Measurements from ENCODE around the gene IQGAP2.

IQGAP2 gene

DNA sequence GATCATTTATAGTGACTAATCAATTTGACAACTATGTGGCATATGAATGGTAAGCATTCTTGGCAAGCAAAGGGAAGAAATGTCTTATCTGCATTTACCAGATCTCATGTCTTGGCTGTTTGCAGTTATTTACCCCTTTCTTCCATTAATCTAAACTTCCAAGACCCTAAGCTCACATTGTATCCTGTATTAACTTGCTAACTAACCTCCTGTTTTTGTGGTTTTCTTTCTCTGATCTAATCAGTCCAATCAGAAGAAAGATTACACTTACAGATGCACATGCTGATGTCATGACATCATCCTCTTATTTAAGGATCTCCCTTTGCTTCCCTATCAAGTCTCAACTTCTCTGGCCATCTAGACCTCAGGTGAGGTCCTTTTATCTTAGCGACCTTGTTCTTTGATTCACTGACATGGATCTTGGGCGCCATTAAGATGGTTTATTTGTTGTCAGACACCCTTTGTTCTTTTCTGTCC lies 124.6 kb downstream of the IQGAP2 start (continued):
- TF ChIP-seq, protein P1, sequence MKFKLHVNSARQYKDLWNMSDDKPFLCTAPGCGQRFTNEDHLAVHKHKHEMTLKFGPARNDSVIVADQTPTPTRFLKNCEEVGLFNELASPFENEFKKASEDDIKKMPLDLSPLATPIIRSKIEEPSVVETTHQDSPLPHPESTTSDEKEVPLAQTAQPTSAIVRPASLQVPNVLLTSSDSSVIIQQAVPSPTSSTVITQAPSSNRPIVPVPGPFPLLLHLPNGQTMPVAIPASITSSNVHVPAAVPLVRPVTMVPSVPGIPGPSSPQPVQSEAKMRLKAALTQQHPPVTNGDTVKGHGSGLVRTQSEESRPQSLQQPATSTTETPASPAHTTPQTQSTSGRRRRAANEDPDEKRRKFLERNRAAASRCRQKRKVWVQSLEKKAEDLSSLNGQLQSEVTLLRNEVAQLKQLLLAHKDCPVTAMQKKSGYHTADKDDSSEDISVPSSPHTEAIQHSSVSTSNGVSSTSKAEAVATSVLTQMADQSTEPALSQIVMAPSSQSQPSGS (tag by site-specific recombination; IDR thresholded peaks at IDR 0.05; ENCODE audit: low read depth), result peak; percentile 93
- TF ChIP-seq ZNF2 (tag by site-specific recombination; IDR thresholded peaks at IDR 0.05), result no peak
- no peak for TF ChIP-seq ZNF140 (tag by site-specific recombination; IDR thresholded peaks at IDR 0.05)
- TF ChIP-seq SP2 (tag by site-specific recombination; IDR thresholded peaks at IDR 0.05), result no peak
- no peak for TF ChIP-seq ZNF433 (tag by site-specific recombination; IDR thresholded peaks at IDR 0.05; ENCODE audit: low read depth)
- no peak for TF ChIP-seq KLF8 (tag by site-specific recombination; IDR thresholded peaks at IDR 0.05)
- no peak for TF ChIP-seq ZFP41 (tag by site-specific recombination; IDR thresholded peaks at IDR 0.05; ENCODE audit: borderline replicate concordance)
- no peak for TF ChIP-seq ZNF792 (tag by site-specific recombination; IDR thresholded peaks at IDR 0.05)
- TF ChIP-seq ZBTB20 (tag by site-specific recombination; IDR thresholded peaks at IDR 0.05), result no peak
- TF ChIP-seq, protein P2, sequence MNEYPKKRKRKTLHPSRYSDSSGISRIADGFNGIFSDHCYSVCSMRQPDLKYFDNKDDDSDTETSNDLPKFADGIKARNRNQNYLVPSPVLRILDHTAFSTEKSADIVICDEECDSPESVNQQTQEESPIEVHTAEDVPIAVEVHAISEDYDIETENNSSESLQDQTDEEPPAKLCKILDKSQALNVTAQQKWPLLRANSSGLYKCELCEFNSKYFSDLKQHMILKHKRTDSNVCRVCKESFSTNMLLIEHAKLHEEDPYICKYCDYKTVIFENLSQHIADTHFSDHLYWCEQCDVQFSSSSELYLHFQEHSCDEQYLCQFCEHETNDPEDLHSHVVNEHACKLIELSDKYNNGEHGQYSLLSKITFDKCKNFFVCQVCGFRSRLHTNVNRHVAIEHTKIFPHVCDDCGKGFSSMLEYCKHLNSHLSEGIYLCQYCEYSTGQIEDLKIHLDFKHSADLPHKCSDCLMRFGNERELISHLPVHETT (tag by site-specific recombination; IDR thresholded peaks at IDR 0.05), result no peak
- TF ChIP-seq KLF10 (tag by site-specific recombination; IDR thresholded peaks at IDR 0.05), result no peak
- TF ChIP-seq ZNF571 (tag by site-specific recombination; IDR thresholded peaks at IDR 0.05), result no peak
- TF ChIP-seq ZNF555 (tag by site-specific recombination; conservative IDR thresholded peaks at IDR 0.05), result no peak
- TF ChIP-seq ZNF292 (tag by site-specific recombination; IDR thresholded peaks at IDR 0.05; ENCODE audit: borderline replicate concordance, low read depth), result no peak
- no peak for TF ChIP-seq ZNF138 (tag by site-specific recombination; IDR thresholded peaks at IDR 0.05; ENCODE audit: borderline replicate concordance)
- peak; percentile 41; the same call in 1 of the 2 replicates for TF ChIP-seq ZNF629 (tag by site-specific recombination; IDR thresholded peaks at IDR 0.05)
- TF ChIP-seq, protein P3, sequence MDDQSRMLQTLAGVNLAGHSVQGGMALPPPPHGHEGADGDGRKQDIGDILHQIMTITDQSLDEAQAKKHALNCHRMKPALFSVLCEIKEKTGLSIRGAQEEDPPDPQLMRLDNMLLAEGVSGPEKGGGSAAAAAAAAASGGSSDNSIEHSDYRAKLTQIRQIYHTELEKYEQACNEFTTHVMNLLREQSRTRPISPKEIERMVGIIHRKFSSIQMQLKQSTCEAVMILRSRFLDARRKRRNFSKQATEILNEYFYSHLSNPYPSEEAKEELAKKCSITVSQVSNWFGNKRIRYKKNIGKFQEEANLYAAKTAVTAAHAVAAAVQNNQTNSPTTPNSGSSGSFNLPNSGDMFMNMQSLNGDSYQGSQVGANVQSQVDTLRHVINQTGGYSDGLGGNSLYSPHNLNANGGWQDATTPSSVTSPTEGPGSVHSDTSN (CRISPR knock-in tag; IDR thresholded peaks at IDR 0.05), result no peak
- TF ChIP-seq, protein P4, sequence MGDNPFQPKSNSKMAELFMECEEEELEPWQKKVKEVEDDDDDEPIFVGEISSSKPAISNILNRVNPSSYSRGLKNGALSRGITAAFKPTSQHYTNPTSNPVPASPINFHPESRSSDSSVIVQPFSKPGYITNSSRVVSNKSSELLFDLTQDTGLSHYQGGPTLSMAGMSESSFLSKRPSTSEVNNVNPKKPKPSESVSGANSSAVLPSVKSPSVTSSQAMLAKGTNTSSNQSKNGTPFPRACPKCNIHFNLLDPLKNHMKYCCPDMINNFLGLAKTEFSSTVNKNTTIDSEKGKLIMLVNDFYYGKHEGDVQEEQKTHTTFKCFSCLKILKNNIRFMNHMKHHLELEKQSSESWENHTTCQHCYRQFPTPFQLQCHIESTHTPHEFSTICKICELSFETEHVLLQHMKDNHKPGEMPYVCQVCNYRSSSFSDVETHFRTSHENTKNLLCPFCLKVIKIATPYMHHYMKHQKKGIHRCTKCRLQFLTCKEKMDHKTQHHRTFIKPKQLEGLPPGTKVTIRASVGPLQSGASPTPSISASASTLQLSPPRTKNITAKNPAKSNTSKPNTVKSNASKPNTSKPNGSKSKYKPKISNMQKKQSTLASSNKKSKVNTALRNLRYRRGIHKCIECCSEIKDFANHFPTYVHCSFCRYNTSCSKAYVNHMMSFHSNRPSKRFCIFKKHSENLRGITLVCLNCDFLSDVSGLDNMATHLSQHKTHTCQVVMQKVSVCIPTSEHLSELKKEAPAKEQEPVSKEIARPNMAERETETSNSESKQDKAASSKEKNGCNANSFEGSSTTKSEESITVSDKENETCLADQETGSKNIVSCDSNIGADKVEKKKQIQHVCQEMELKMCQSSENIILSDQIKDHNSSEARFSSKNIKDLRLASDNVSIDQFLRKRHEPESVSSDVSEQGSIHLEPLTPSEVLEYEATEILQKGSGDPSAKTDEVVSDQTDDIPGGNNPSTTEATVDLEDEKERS (tag by site-specific recombination; IDR thresholded peaks at IDR 0.05), result no peak
- no peak for TF ChIP-seq ZNF169 (tag by site-specific recombination; IDR thresholded peaks at IDR 0.05)
- TF ChIP-seq, protein P5, sequence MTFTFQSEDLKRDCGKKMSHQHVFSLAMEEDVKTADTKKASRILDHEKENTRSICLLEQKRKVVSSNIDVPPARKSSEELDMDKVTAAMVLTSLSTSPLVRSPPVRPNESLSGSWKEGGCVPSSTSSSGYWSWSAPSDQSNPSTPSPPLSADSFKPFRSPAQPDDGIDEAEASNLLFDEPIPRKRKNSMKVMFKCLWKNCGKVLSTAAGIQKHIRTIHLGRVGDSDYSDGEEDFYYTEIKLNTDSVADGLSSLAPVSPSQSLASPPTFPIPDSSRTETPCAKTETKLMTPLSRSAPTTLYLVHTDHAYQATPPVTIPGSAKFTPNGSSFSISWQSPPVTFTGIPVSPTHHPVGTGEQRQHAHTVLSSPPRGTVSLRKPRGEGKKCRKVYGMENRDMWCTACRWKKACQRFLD (tag by site-specific recombination; IDR thresholded peaks at IDR 0.05), result no peak
- no peak for TF ChIP-seq YY1 (tag by site-specific recombination; IDR thresholded peaks at IDR 0.05)
- TF ChIP-seq MZF1 (tag by site-specific recombination; IDR thresholded peaks at IDR 0.05; ENCODE audit: borderline replicate concordance), result no peak
- TF ChIP-seq ZNF366 (tag by site-specific recombination; conservative IDR thresholded peaks at IDR 0.05), result peak; percentile 58
- TF ChIP-seq GLIS1 (tag by site-specific recombination; IDR thresholded peaks at IDR 0.05), result no peak
- no peak for TF ChIP-seq ZNF214 (tag by site-specific recombination; IDR thresholded peaks at IDR 0.05; ENCODE audit: borderline replicate concordance)
- TF ChIP-seq ZFHX2 (tag by site-specific recombination; conservative IDR thresholded peaks at IDR 0.05), result no peak
- TF ChIP-seq HOXC10 (CRISPR knock-in tag; IDR thresholded peaks at IDR 0.05), result no peak
- no peak for TF ChIP-seq ZNF473 (tag by site-specific recombination; IDR thresholded peaks at IDR 0.05)
- TF ChIP-seq ZNF157 (tag by site-specific recombination; IDR thresholded peaks at IDR 0.05), result no peak
- TF ChIP-seq ZNF501 (tag by site-specific recombination; IDR thresholded peaks at IDR 0.05), result 0 out of 2 replicates have a peak, but pooled peaks have one; percentile 25
- no peak for TF ChIP-seq ZNF10 (tag by site-specific recombination; IDR thresholded peaks at IDR 0.05)
- TF ChIP-seq, protein P6, sequence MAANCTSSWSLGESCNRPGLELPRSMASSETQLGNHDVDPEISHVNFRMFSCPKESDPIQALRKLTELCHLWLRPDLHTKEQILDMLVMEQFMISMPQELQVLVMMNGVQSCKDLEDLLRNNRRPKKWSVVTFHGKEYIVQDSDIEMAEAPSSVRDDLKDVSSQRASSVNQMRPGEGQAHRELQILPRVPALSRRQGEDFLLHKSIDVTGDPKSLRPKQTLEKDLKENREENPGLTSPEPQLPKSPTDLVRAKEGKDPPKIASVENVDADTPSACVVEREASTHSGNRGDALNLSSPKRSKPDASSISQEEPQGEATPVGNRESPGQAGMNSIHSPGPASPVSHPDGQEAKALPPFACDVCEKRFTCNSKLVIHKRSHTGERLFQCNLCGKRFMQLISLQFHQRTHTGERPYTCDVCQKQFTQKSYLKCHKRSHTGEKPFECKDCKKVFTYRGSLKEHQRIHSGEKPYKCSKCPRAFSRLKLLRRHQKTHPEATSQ (tag by site-specific recombination; IDR thresholded peaks at IDR 0.05), result no peak
- no peak for TF ChIP-seq ZSCAN16 (tag by site-specific recombination; IDR thresholded peaks at IDR 0.05)
- peak; percentile 27; the same call in 1 of the 2 replicates for TF ChIP-seq ZFP37 (tag by site-specific recombination; IDR thresholded peaks at IDR 0.05)

Measured in HEK293 (cell line).